KMS-11 (cell line): ENCODE data around the gene PDZD2.

Experiments used
- H2AFZ ChIP-seq: fragments of 200-600 bp; sonication (generic); 2 replicates; pipeline ENCODE4 v1.6.1; 2016; ENCODE audit warnings: antibody characterized with exemption, mixed run types, low read depth
- H3K27ac ChIP-seq: fragments of 200-600 bp; sonication (generic); 2 replicates; pipeline ENCODE4 v1.6.1; 2016; ENCODE audit warnings: mild to moderate bottlenecking, mixed run types
- H3K27me3 ChIP-seq: fragments of 200-600 bp; sonication (generic); 2 replicates; pipeline ENCODE4 v1.6.1; 2017; ENCODE audit warnings: mild to moderate bottlenecking, low read depth, mixed run types, moderate library complexity; ENCODE audit not compliant: insufficient read depth
- H3K36me3 ChIP-seq: fragments of 200-600 bp; sonication (generic); 2 replicates; pipeline ENCODE4 v1.6.1; 2017; ENCODE audit warnings: mild to moderate bottlenecking, mixed run types; ENCODE audit not compliant: insufficient read depth
- H3K4me1 ChIP-seq: fragments of 200-600 bp; sonication (generic); 2 replicates; pipeline ENCODE4 v1.6.1; 2016; ENCODE audit warnings: mild to moderate bottlenecking, low read depth, mixed run types; ENCODE audit not compliant: poor library complexity, severe bottlenecking
- H3K4me2 ChIP-seq: fragments of 200-600 bp; sonication (generic); 2 replicates; pipeline ENCODE4 v1.7.0; 2016; ENCODE audit warnings: mild to moderate bottlenecking, mixed run types
- H3K4me3 ChIP-seq: fragments of 200-600 bp; sonication (generic); IDR thresholded peaks from 2 replicates; pipeline ENCODE4 v1.6.1; 2017; ENCODE audit warnings: low read depth, low read length, mixed read lengths; ENCODE audit not compliant: insufficient read depth
- H3K79me2 ChIP-seq: fragments of 200-600 bp; sonication (generic); 2 replicates; pipeline ENCODE4 v1.6.1; 2016; ENCODE audit warnings: low read depth, mixed run types; ENCODE audit not compliant: insufficient read depth
- H3K9ac ChIP-seq: fragments of 200-600 bp; sonication (generic); 2 replicates; pipeline ENCODE4 v1.6.1; 2016; ENCODE audit warnings: mild to moderate bottlenecking, mixed run types
- H4K20me1 ChIP-seq: fragments of 200-600 bp; sonication (generic); 2 replicates; pipeline ENCODE4 v1.6.1; 2016; ENCODE audit warnings: mild to moderate bottlenecking, mixed run types; ENCODE audit not compliant: insufficient read depth
- CTCF ChIP-seq: fragments of 200-600 bp; sonication (generic); conservative IDR thresholded peaks from 2 replicates; pipeline ENCODE4 v1.6.1; 2017; ENCODE audit warnings: low read depth, mild to moderate bottlenecking, antibody characterized with exemption, low read length, moderate library complexity, mixed read lengths

Gene PDZD2

GRCh38 chr5:32094691-32095090, 455.8 kb downstream of the PDZD2 start:
- Histone ChIP-seq H3K4me2 (no peak overlapping the region), H3K9ac (no peak overlapping the region), H3K4me3 (no peak overlapping the region), H2AFZ (no peak overlapping the region), H3K27ac (no peak overlapping the region), H3K36me3 (no peaks in the 10 kb centered on the region), H3K27me3 (no peaks in the 10 kb centered on the region), H4K20me1 (no peaks in the 10 kb centered on the region), H3K4me1 (peaks cover 15% of the 10 kb centered on the region), H3K79me2 (no peaks in the 10 kb centered on the region)
- no peak for TF ChIP-seq CTCF

GRCh38 chr5:32095261-32095671, 456.3 kb downstream of the PDZD2 start:
- no peak for TF ChIP-seq CTCF
- no peaks in the 10 kb centered on the region for H3K79me2 ChIP-seq

GRCh38 chr5:32096891-32097595, 458.1 kb downstream of the PDZD2 start:
- H3K4me1 ChIP-seq: peaks cover 15% of the 10 kb centered on the region
- H3K4me3 ChIP-seq: no peak overlapping the region
- no peaks in the 10 kb centered on the region for H3K79me2 ChIP-seq
- H3K9ac ChIP-seq: no peak overlapping the region
- H3K36me3 ChIP-seq: 0 out of 2 replicates have a peak, but pooled peaks cover 3% of the 10 kb centered on the region
- H4K20me1 ChIP-seq: no peaks in the 10 kb centered on the region
- H3K4me2 ChIP-seq: no peak overlapping the region
- no peaks in the 10 kb centered on the region for H3K27me3 ChIP-seq
- TF ChIP-seq CTCF: no peak
- no peak overlapping the region for H2AFZ ChIP-seq
- no peak overlapping the region for H3K27ac ChIP-seq

More at GRCh38 chr5:32095261-32095671, 456.3 kb downstream of the PDZD2 start:
- Histone ChIP-seq H3K27ac (no peak overlapping the region), H3K4me3 (no peak overlapping the region), H2AFZ (no peak overlapping the region), H3K36me3 (no peaks in the 10 kb centered on the region), H3K4me2 (no peak overlapping the region), H3K9ac (no peak overlapping the region), H3K27me3 (no peaks in the 10 kb centered on the region), H3K4me1 (peaks cover 15% of the 10 kb centered on the region), H4K20me1 (no peaks in the 10 kb centered on the region)

GRCh38 chr5:32098291-32098690, 459.4 kb downstream of the PDZD2 start:
- no peaks in the 10 kb centered on the region for H4K20me1 ChIP-seq
- no peak for TF ChIP-seq CTCF
- H3K4me3 ChIP-seq: no peak overlapping the region
- peaks cover 6% of the 10 kb centered on the region for H3K4me1 ChIP-seq
- H3K36me3 ChIP-seq: 0 out of 2 replicates have a peak, but pooled peaks cover 3% of the 10 kb centered on the region
- H3K9ac ChIP-seq: no peak overlapping the region
- H3K27me3 ChIP-seq: no peaks in the 10 kb centered on the region
- no peaks in the 10 kb centered on the region for H3K79me2 ChIP-seq
- no peak overlapping the region for H3K4me2 ChIP-seq
- no peak overlapping the region for H3K27ac ChIP-seq
- H2AFZ ChIP-seq: no peak overlapping the region
